Tibial nerve (tissue), 4 donors: ENCODE measurements around the gene REPS2. TPM values are rescaled to one million over a fixed set of nuclear protein-coding genes. Genes with fewer than 3 reads are reported as not detected.
A peak's percentile ranks its signal among the peaks of the same experiment; 100 is the strongest.

ENCODE experiments used
- DNase-seq, 2 donors: peaks; one replicate each; pipeline ENCODE4 v3.0.0-alpha.2; 2019; ENCODE audit warnings: low spot score in 2 of 2
- H3K27ac ChIP-seq, 4 donors: fragments of 200-600 bp; sonication (generic) in 3 of 4; one replicate each; pipeline ENCODE4 v1.5.1; 2017 to 2019; ENCODE audit warnings: mild to moderate bottlenecking in 1 of 4
- H3K27me3 ChIP-seq, 2 donors: fragments of 200-600 bp; sonication (generic) in 1 of 2; one replicate each; pipeline versions ENCODE4 v1.5.1 to v1.6.0; 2017 to 2019
- H3K36me3 ChIP-seq, 3 donors: fragments of 200-600 bp; sonication (generic); one replicate each; pipeline ENCODE4 v1.5.1; 2018 to 2019
- H3K4me1 ChIP-seq, 4 donors: fragments of 200-600 bp; sonication (generic) in 3 of 4; one replicate each; pipeline ENCODE4 v1.5.1; 2017 to 2019
- H3K4me3 ChIP-seq, 4 donors: fragments of 200-600 bp; sonication (generic) in 3 of 4; one replicate each; pipeline ENCODE4 v1.5.1; 2017 to 2019; ENCODE audit warnings: mild to moderate bottlenecking in 1 of 4, moderate library complexity in 1 of 4
- H3K9me3 ChIP-seq, 4 donors: fragments of 200-600 bp; sonication (generic) in 3 of 4; one replicate each; pipeline ENCODE4 v1.5.1; 2017 to 2019
- CTCF ChIP-seq, 5 experiments: fragments of 200-600 bp in 3 of 5; fragments of 450-650 bp in 2 of 5; sonication (generic) in 3 of 5; IDR thresholded peaks; one replicate each; pipeline ENCODE4 v1.5.1; 2016 to 2019; ENCODE audit warnings: antibody characterized with exemption in 5 of 5, mild to moderate bottlenecking in 3 of 5, moderate library complexity in 2 of 5
- EP300 ChIP-seq, 2 donors: sonication (generic); formaldehyde crosslinking; IDR thresholded peaks; one replicate each; pipeline ENCODE4 v1.6.1; 2017; ENCODE audit warnings: antibody characterized with exemption in 2 of 2, mild to moderate bottlenecking in 1 of 2
- POLR2A ChIP-seq, 2 donors: fragments of 450-650 bp; IDR thresholded peaks; one replicate each; pipeline ENCODE4 v1.6.1; 2017; ENCODE audit warnings: antibody characterized with exemption in 2 of 2, mild to moderate bottlenecking in 2 of 2, moderate library complexity in 2 of 2
- WGBS, 2 donors: methylation state at CpG; one replicate each; pipeline ENCODE4 v1.1.5; 2018; 5-methylcytosine and 5-hydroxymethylcytosine counted together
- total RNA-seq, 4 donors: library from RNA; depleted of rRNA; stranded (reverse); fragments of >200 nt; gene quantifications; one replicate each; pipeline ENCODE4 v1.1.0, GENCODE V29; 2016

The REPS2 gene
- total RNA-seq = 10 to 100 TPM in 2 of 4 donors, 1 to 10 TPM in 2; 7.5 to 26.0 (median 9.7) TPM

- Histone ChIP-seq H3K36me3 (no peaks in the 10 kb centered on the region), H3K9me3 (no peaks in the 10 kb centered on the region), H3K4me3 (peak within 1 kb of the TSS; percentile 31 to 69 (median 46)), H3K27me3 (peaks cover 0 to 9% of the 10 kb centered on the region in 2 donors), H3K4me1 (peaks cover 0 to 5% (median 0%) of the 10 kb centered on the region in 4 donors), H3K27ac (peak within 1 kb of the TSS in 1 of 4 donors; percentile 61)
- 11 to 43% methylated on average over 3 to 51 of the region's 71 CpGs for WGBS, 2 donors
- TF ChIP-seq POLR2A (IDR thresholded peaks at IDR 0.05) (no peak), EP300 (IDR thresholded peaks at IDR 0.05) (no peak), CTCF (IDR thresholded peaks at IDR 0.05) (peak in 1 of 5 experiments; percentile 11)
- peak; percentile 57 to 68 for DNase-seq
These were observed at the start of gene REPS2 for GRCh38 chrX:16946361-16946964. Gene REPS2 (plus strand): TSS chrX:16946658. CDS start chrX:16946862, 204 bp downstream.

- WGBS, 2 donors = 69% methylated on average over 2 of the region's 2 CpGs; no CpG with 5 or more reads in 1 of the 2 donors
- no peaks in the 10 kb centered on the region for H3K9me3 ChIP-seq
- TF ChIP-seq EP300 (IDR thresholded peaks at IDR 0.05) (no peak), CTCF (IDR thresholded peaks at IDR 0.05) (no peak), POLR2A (IDR thresholded peaks at IDR 0.05) (no peak)
- H3K4me1 ChIP-seq = peaks cover 0 to 3% (median 0%) of the 10 kb centered on the region in 4 donors
- no peak overlapping the region for H3K4me3 ChIP-seq
- DNase-seq = no peak
- no peaks in the 10 kb centered on the region for H3K36me3 ChIP-seq
- H3K27me3 ChIP-seq = peaks cover 0 to 35% of the 10 kb centered on the region in 2 donors
- no peak overlapping the region for H3K27ac ChIP-seq
These were observed 49.0 kb upstream of the REPS2 start for GRCh38 chrX:16897445-16897844.

GRCh38 chrX:16903274-16904022 lies 43.0 kb upstream of the REPS2 start:
- no peak overlapping the region for H3K4me3 ChIP-seq
- H3K36me3 ChIP-seq = no peaks in the 10 kb centered on the region
- H3K27me3 ChIP-seq = peaks cover 0 to 42% of the 10 kb centered on the region in 2 donors
- no peak for DNase-seq
- TF ChIP-seq EP300 (IDR thresholded peaks at IDR 0.05) (no peak), POLR2A (IDR thresholded peaks at IDR 0.05) (no peak)
- no peak overlapping the region for H3K27ac ChIP-seq
- WGBS, 2 donors = 74 to 76% methylated on average over 8 of the region's 8 CpGs
- no peaks in the 10 kb centered on the region for H3K4me1 ChIP-seq
- H3K9me3 ChIP-seq = no peaks in the 10 kb centered on the region

GRCh38 chrX:16910376-16910775 lies 36.1 kb upstream of the REPS2 start:
- DNase-seq = no peak
- Histone ChIP-seq H3K27me3 (peaks cover 0 to 4% of the 10 kb centered on the region in 2 donors), H3K36me3 (no peaks in the 10 kb centered on the region), H3K4me1 (no peaks in the 10 kb centered on the region), H3K4me3 (no peak overlapping the region), H3K27ac (no peak overlapping the region), H3K9me3 (no peaks in the 10 kb centered on the region)
- 68 to 80% methylated on average over 1 of the region's 1 CpG for WGBS, 2 donors
- TF ChIP-seq EP300 (IDR thresholded peaks at IDR 0.05) = no peak
- no peak for TF ChIP-seq POLR2A (IDR thresholded peaks at IDR 0.05)
- TF ChIP-seq CTCF (IDR thresholded peaks at IDR 0.05) = no peak

GRCh38 chrX:16914058-16914457 lies 32.4 kb upstream of the REPS2 start:
- Histone ChIP-seq H3K36me3 (no peaks in the 10 kb centered on the region), H3K4me3 (no peak overlapping the region), H3K4me1 (no peaks in the 10 kb centered on the region), H3K27ac (no peak overlapping the region), H3K27me3 (no peaks in the 10 kb centered on the region), H3K9me3 (no peaks in the 10 kb centered on the region)
- WGBS, 2 donors = 74 to 76% methylated on average over 3 of the region's 3 CpGs
- no peak for DNase-seq
- TF ChIP-seq EP300 (IDR thresholded peaks at IDR 0.05) = peak in 1 of 2 donors; percentile 14
- no peak for TF ChIP-seq POLR2A (IDR thresholded peaks at IDR 0.05)

- TF ChIP-seq EP300 (IDR thresholded peaks at IDR 0.05) = no peak
- no peak for TF ChIP-seq POLR2A (IDR thresholded peaks at IDR 0.05)
- TF ChIP-seq CTCF (IDR thresholded peaks at IDR 0.05) = no peak
- H3K36me3 ChIP-seq = no peaks in the 10 kb centered on the region
- no peaks in the 10 kb centered on the region for H3K9me3 ChIP-seq
- 85 to 89% methylated on average over 5 of the region's 5 CpGs for WGBS, 2 donors
- H3K4me1 ChIP-seq = no peaks in the 10 kb centered on the region
- no peak overlapping the region for H3K4me3 ChIP-seq
- no peaks in the 10 kb centered on the region for H3K27me3 ChIP-seq
- DNase-seq = no peak
- H3K27ac ChIP-seq = no peak overlapping the region
These were observed 29.9 kb upstream of the REPS2 start for GRCh38 chrX:16916561-16916960.
